HG02642 (cell line): ENCODE data around the gene ING3.
A peak's percentile ranks its signal among the peaks of the same experiment; 100 is the strongest.

Source experiments
- ATAC-seq: cut with Tn5 transposase; IDR thresholded peaks from one replicate; pipeline ENCODE4 v1.9.1; 2021; ENCODE audit warnings: mild to moderate bottlenecking; ENCODE audit not compliant: unreplicated experiment, poor library complexity

ING3 gene, protein sequence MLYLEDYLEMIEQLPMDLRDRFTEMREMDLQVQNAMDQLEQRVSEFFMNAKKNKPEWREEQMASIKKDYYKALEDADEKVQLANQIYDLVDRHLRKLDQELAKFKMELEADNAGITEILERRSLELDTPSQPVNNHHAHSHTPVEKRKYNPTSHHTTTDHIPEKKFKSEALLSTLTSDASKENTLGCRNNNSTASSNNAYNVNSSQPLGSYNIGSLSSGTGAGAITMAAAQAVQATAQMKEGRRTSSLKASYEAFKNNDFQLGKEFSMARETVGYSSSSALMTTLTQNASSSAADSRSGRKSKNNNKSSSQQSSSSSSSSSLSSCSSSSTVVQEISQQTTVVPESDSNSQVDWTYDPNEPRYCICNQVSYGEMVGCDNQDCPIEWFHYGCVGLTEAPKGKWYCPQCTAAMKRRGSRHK

DNA sequence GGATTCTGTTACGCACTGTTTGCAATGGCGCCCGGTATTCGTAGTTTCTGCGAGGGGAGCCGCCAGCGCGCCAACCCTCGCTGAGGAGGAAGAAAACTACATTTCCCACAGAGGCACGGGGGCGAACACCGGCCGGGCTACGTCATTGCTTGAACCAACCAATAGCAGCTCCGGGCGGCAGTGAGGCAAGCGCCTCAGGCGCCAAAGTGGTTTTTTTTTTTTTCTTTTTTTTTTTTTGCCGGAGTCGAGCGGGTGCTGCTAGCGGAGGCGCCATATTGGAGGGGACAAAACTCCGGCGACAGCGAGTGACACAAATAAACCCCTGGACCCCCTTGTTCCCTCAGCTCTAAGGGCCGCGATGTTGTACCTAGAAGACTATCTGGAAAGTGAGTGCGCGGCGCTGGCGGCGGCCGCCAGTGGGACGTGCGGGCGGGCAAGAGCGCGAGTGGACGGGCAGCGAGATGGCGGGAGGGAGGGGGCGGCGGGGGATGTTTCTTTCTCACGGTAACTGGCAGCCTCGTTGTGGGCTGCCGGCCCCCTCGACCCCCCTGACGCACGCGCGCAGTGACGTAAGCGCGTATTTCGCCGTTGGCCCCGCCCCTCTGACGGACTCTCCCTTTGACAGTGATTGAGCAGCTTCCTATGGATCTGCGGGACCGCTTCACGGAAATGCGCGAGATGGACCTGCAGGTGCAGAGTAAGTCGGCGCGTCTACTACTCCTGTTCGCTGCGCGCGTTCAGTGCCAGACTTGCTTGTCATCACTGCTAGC lies at the start of gene ING3:
ING3 (plus strand) TSS at position 239 of the 770 bp plus-strand sequence; CDS start at position 359, 120 bp downstream.
- ATAC-seq, result peak; percentile 98

DNA sequence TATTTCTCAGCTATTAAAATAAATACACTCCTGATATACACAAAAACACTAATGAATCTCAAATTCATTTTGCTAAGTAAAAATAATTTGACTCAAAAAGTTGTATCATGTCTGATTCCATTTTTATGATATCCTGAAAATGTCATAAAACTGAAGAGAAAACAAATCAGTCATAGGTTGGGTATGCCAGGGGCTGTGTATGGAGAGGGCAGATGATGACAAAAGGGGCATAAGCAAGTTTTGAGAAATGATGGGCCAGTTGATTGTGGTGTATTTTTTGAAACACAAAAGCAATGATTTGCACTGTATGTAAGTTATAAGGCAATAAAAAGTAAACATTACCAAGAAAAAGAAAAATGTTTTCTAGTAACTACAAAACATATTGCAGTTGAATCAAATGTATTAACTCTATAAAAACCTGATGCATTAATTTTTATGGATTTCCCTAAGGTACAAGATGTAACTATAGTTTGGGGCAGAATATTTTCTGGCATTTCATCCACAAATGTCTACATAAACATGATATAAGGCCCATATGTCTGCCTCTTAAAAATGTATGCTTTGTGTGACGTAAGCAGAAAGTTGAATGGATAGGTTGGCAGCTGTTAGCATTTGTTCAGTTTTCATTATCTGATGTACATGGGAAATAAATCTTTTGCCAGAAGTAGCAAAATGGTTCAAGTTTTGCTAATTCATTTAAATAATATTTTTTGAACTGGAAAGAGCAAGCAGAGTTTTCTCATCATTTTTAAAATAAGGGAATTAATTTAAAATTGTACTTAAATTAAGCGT lies 35.1 kb upstream of the ING3 start:
- no peak for ATAC-seq

DNA sequence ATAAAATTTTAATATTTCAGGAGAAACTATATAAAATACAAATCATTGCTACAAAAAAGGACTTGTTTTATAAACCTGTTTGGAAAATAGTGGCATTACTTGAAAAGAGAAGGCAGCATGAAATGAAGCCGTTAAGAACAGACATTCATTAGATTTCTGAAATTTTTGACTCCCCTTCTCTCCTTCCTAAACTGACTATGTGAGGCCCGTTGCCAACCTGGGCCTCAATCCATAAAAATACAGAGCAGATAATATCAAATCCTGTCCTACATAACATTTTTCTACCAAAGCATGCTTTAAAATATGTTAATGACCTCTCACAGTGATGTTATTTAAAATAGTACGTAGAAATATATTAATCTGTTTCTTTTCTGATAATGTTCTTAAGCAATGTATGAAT lies 34.5 kb upstream of the ING3 start:
- ATAC-seq, result no peak

DNA sequence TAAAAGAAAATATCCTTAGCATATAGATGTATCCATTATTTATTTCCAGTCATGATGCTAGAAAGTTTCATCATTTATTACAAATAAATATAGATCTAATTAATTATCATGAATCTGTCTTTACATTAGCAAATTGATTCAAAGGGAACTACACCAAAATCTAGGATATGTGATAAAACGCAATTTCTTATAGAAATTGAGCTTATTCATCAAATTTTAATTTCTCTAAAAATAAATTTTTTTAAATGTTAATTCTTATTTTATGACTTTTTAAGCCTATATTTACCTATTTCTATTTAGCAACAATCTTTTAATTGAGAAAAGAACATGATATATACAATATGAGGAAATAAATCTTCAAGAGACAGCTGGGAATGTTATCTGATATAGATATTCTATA lies 34.0 kb upstream of the ING3 start:
- ATAC-seq, result no peak

DNA sequence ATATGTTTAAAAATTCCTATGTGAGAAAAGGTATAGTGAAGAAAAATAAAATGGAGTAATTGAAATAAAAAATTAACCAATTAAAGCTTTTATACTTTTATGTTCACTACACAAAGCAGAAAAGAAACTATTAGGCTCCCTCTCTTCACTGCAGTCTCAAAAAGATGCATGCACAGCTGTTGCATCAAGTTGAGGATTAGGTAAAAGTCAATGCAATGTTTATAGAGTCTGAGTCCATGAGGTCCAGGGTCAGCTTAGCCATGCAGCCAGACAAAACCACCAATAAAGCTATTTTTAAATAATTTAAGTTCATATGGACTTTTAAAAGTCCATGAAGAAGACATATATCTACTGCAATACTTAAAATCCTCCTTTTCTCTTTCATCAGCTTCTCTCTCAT lies 31.1 kb upstream of the ING3 start:
- ATAC-seq, result no peak

DNA sequence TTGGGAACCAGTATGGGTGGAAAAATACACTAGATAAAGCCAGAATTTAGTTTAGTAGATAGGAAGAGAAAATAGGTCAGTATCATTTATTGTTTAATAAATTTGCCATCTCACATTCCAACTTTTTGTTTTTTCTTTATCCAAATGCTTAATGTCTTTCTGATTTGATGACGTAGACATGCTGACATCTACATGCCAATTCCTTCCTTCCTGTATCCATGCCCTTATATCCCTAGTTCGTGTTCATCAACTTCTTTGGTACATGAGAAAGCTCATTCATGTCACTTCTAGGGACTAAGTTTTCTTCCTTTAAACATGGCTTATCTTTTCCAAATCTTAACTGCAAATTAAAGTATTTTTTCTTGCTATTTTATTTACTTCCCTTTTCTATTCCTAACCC lies 30.5 kb upstream of the ING3 start:
- ATAC-seq, result no peak

DNA sequence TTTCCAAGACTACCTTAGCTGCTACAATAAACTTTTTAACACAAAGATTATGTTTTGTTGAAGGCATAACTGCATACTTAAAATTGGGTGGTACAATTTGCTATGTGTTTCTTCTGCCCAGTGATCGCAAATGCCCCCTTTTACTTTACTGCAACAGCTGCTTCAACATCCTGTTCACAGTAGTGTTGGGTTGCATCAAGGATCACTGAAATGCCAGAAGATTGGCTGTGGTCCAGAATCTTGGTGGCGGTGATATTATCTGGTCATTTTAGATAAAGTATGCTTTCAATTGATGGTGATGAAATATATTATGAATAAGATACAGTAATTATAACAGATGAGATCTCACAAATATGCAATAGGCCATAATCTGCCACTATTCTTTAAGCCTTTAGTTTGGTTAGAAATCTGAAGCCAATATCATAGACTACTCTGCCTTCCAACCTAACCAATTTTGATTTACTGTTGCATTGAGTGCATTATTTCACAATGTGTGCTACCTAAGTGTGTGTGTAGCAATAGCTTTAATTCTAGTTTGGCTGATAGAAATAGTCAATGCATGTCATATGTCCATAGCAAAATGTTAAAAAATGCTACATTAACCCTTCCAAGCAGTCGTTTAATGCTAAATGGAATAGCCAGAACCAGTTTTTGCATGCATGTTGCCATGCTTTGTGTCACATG lies 29.8 kb upstream of the ING3 start:
- ATAC-seq, result no peak

DNA sequence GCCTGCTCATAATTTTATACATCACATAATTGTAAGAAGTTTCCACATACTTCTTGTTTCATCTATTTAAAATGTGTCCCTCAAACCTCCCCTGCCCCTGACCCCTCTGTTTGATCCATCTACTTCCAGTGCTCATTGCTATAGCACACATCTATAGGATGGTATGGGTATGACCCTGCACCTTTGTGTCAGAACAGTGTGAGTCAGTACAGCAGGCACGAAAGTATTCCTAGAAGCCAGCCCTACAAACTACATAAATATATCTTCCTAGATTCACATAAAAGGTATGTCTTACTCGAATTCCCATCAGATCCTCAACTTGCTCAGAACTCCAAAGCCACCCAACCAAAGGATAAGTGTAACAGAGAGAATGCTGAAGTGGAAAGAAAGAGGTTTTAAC lies 25.7 kb upstream of the ING3 start:
- ATAC-seq, result no peak

DNA sequence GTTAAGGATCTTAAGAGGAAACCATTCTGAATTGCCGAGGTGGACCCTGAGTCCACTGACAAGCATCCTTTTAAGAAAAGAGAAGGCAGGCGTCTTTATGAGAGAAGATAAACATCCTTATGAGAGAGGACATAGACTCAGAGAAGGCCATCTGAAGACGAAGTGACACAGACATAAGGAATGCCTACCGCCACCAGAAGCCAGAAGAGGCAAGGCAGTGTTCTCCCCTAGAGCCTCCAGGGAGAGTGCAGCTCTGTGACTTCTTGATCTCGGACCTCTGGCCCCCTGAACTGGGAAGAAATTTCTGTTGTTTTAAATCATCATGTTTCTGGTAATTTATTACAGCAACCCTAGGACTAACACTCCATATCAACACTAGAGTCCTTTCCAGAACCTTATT lies 25.2 kb upstream of the ING3 start:
- ATAC-seq, result no peak

DNA sequence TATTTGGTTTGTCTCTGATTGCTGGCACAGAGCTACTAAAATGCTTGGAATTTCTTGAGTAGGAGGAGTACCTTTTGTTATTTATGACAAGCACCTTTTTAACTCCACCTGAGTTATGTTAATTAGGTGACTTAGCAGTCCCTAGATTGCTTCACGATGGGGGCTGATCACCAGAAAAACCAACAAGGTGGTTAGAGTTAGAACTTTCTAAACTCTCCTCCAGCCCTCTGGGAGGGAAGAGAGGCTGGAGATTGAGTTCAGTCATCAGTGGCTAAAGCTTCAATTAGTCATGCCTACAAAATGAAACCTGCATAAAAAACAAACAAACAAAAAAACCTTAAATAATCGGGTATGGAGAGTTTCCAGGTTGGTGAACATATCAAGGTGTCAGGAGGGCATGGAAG lies 23.6 kb upstream of the ING3 start:
- ATAC-seq, result peak; percentile 12

DNA sequence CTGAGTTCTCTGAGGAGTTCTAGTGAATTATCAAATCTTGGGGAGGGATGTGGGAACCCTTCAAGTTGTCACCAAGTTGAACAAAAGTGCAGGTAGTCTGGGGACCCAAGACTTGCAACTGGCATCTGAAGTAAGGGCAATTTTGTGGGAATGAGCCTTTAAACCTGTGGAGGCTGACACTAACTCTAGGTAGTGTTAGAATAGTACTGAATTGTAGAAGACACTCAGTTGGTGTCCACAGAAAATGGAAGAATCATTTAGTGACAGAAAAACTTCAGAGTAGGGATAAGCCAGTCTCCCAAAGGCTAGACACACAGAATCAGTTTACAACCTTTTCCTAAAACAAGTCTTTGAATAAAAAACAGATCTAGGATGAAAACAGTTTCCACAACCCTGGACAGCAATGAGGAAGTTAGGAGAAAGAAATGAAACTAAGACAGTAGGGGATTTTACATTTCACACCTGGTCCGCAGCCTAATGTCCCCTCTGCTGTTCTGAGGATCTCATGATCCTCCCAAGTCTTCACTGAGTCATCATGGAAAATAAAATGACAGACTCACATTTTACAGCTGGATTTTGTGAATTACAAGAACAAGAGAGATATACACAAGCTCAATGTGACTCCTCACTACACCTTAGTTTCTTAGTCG lies 23.0 kb upstream of the ING3 start:
- peak; percentile 78 for ATAC-seq

DNA sequence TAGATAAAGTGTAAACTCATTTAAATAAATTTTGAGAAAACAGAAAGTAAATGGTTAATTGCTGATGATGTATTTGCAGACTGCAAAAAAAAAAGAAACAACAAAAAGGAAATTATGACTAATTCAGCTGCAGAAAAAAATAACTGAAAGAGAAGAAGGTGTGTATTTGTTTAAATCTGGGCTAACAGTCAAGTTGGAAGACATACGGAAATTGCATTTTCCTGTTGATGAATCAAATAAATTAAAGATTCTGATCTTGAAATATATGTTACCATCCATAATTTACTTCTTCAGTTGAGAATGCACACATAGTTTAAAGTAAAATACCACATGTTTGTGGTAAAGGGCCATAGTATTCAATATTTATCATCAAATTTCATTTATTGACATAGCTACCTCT lies 19.3 kb upstream of the ING3 start:
- ATAC-seq, result no peak

DNA sequence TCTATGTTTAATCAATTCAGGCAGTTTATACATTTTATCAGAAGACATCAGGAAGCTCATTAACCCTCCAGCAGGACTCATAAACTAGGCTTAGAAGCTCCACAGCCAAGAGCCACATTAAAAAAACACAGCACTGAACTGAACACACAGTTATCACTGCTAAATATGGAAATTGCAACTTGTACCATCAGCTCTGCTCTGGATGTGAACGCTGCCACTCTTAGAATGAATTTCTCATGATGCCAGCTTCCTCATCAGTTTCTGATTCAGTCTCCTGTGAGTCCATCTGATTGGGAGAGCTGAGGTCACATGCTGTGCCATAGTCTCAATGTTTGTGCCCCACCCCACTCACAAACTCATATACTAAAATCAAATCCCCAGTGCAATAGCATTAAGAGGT lies 17.1 kb upstream of the ING3 start:
- ATAC-seq, result no peak

DNA sequence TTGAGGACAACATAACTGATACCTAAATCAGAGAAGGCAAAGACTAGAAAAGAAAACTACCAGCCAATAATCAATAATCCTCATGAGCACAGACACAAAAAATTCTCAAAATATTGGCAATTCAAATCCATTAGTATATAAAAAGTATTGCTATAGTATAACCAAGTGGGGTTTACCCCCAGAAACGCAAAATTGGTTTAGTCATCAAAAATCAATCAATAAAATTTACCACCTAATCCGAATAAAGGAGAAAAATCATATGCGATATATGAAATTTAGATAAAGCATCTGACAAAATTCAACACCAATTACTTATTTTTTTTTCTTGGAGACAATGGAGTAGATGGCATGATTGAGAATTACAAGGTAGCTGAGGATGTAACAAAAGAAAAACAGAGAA lies 11.2 kb upstream of the ING3 start:
- no peak for ATAC-seq

DNA sequence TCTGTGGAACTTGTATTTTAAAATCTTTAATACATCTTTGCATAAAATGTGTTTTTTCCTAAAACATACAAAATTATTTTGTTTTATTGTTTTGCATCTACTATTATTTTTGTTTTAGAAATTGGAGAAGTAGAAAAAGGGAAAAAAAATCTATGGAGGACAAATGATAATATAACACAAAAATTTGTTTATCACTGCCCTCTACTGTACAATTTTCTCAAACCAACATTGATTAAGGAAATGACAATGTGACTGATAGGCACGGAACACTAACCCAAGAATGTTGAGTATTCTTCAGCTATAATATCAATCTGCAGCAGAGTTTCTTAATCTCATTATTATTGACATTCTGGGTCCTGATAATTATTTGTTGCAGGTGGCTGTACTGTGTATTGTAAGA lies 9.5 kb upstream of the ING3 start:
- ATAC-seq, result no peak

DNA sequence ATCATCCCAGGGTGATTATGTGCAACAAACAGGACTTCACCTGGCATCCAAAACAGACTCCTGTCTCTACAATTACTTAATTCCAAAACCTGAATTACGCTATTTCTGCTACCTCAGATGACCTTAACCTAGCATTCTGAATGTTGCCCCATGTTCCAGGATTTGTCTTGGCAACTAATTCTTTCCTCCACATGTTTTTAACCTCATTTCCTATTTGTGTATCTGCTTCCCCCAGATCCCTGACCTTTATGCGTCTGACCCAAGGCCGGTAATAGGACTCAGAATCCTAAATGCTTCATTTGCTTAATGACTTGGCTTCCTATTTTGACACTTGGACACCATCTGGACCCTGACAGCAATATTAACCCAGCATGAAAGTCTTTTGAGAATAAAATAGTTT lies 8.7 kb upstream of the ING3 start:
- no peak for ATAC-seq

DNA sequence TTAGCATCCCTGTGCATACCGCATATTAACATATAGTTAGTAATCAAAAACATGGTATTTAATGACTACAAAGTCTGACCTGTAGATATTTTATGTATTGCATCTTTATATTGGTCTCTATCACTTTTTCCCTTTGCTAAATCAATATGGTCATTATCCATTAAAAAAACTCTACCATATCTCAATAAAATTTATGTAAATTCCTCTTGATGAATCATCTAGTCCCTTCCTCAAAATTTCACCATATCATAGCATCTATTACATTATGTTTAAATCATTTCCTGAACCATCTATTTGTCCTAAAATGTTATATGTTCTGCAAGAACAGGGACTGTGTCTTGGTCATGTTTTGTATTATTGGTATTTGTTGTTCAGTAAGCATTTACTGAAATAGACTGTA lies 7.7 kb upstream of the ING3 start:
- ATAC-seq, result no peak

DNA sequence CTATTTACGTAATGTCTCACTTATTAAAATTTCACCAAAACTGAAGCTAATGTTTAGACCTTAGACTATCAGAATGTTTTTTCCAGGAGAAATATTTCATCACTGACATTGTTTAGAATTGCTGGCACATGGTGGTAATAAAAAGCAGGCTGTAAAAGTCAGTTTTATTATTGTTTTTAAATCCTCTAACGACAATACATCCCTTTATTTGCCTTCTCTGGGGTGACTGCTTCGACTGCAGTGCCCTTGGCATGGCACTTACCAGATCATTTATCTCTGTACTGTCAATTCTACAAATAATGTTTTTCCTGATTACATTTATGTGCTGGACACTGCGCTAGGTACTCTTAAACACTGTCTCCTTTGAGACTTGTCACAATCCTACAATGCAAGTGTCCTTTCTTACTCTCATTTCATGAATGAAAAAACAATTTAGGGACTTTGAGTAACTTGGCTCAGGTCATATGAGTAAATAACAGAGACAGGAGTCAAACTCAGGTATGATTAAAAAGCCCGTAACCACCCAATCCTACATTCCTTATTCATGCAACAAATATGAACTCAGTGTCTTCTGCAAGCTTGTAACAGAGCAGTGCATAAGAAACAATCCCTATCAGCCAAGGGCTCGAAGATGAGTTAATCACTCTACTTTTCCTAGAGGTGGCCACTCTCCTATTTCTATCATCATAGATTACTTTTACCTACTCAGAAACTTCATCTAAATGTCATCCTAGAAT lies 5.6 kb upstream of the ING3 start:
- ATAC-seq, result no peak

DNA sequence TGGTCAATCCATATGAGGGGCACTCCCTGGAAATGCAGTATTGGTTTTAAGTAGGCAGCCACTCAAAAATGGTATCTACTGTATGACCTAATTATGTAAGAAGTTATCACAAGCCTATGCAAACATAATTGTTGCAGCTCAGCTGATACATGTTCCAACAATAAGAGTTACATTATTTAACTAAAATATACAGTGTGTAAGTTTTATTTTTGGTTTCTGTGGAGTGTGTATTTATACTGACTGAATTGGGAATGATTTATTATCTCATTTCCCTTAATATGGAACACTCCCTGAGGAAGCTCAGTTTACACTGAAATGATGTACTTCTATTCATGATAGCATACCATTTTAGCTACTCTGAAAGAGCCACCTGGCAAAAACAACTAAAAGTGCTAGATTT lies 2.6 kb upstream of the ING3 start:
- no peak for ATAC-seq
